Keratinocyte (primary cell): ENCODE results near the gene LRFN4. TPM values are rescaled to one million over a fixed set of nuclear protein-coding genes. Genes with fewer than 3 reads are reported as not detected.

Source experiments
- DNase-seq: peaks from one replicate; pipeline ENCODE4 v3.0.0-alpha.2; 2011; ENCODE audit warnings: low read depth, missing footprints, low spot score
- FAIRE-seq: peaks from 2 replicates; lab custom pipeline; 2011; peaks lifted over from hg19 to GRCh38; lab: Jason Lieb, UNC
- H2AFZ ChIP-seq: 2 replicates; pipeline ENCODE4 v1.6.0; 2012; ENCODE audit warnings: low read length, control low read depth, inconsistent platforms; ENCODE audit not compliant: control insufficient read depth
- H3K27ac ChIP-seq: 2 replicates; pipeline ENCODE4 v1.5.1; 2011; ENCODE audit warnings: low read length; ENCODE audit not compliant: control insufficient read depth, insufficient read depth
- H3K27me3 ChIP-seq: 3 replicates; pipeline ENCODE4 v1.6.0; 2011; ENCODE audit warnings: low read length; ENCODE audit not compliant: control insufficient read depth, insufficient read depth; ENCODE audit errors: extremely low read depth
- H3K36me3 ChIP-seq, 2 experiments: 2 replicates in 1 of 2; 3 replicates in 1 of 2; pipeline ENCODE4 v1.5.1; 2011; ENCODE audit warnings: low read length in 2 of 2, mild to moderate bottlenecking in 1 of 2; ENCODE audit not compliant: control insufficient read depth in 2 of 2, insufficient read depth in 2 of 2; ENCODE audit errors: extremely low read depth in 1 of 2
- H3K4me1 ChIP-seq: 3 replicates; pipeline ENCODE4 v1.5.1; 2011; ENCODE audit warnings: low read length; ENCODE audit not compliant: control insufficient read depth, insufficient read depth; ENCODE audit errors: extremely low read depth
- H3K4me2 ChIP-seq: 3 replicates; pipeline ENCODE4 v1.6.0; 2011; ENCODE audit warnings: low read depth, low read length; ENCODE audit not compliant: control insufficient read depth, insufficient read depth; ENCODE audit errors: extremely low read depth
- H3K4me3 ChIP-seq, 3 experiments: fragments of 200-600 bp in 1 of 3; sonication (generic) in 1 of 3; 2 replicates in 2 of 3; 3 replicates in 1 of 3; pipeline ENCODE4 v1.5.1; 2011 to 2016; ENCODE audit warnings: low read length in 3 of 3, mild to moderate bottlenecking in 3 of 3, control low read depth in 2 of 3, inconsistent platforms in 1 of 3, low read depth in 1 of 3, mixed read lengths in 1 of 3, mixed run types in 1 of 3, moderate library complexity in 1 of 3; ENCODE audit not compliant: control insufficient read depth in 2 of 3, insufficient read depth in 2 of 3; ENCODE audit errors: extremely low read depth in 1 of 3
- H3K79me2 ChIP-seq: 2 replicates; pipeline ENCODE4 v1.6.0; 2012; ENCODE audit warnings: low read length; ENCODE audit not compliant: control insufficient read depth, insufficient read depth
- H3K9ac ChIP-seq: 3 replicates; pipeline ENCODE4 v1.6.0; 2011; ENCODE audit warnings: low read length; ENCODE audit not compliant: control insufficient read depth, insufficient read depth; ENCODE audit errors: extremely low read depth
- H3K9me1 ChIP-seq: 3 replicates; pipeline ENCODE4 v1.6.0; 2011; ENCODE audit warnings: low read length; ENCODE audit not compliant: control insufficient read depth, insufficient read depth; ENCODE audit errors: extremely low read depth
- H3K9me3 ChIP-seq: 2 replicates; pipeline ENCODE4 v1.5.1; 2012; ENCODE audit warnings: low read depth, low read length; ENCODE audit not compliant: control insufficient read depth
- H4K20me1 ChIP-seq: 3 replicates; pipeline ENCODE4 v1.6.0; 2011; ENCODE audit warnings: low read length; ENCODE audit not compliant: control insufficient read depth, insufficient read depth; ENCODE audit errors: extremely low read depth
- EZH2 ChIP-seq: IDR thresholded peaks from one replicate; pipeline ENCODE4 v1.6.1; 2012; ENCODE audit warnings: inconsistent platforms, mild to moderate bottlenecking, low read length, moderate library complexity
- dilution Hi-C: fragments of 300-500 bp; cut with MboI; formaldehyde crosslinking; loops from one replicate; pipeline ENCODE4 v1.7.0; 2020; ENCODE audit warnings: low sequenced_read_pairs; ENCODE audit not compliant: extremely low pct_ligation_motif_present
- polyA plus RNA-seq, 5 experiments: library from polyadenylated mRNA; depleted of rRNA in 3 of 5; stranded (reverse) in 3 of 5; stranded (forward) in 1 of 5; unstranded in 1 of 5; fragments of >200 nt; gene quantifications; 1 replicate in 1 of 5; 2 replicates in 3 of 5; 3 replicates in 1 of 5; pipeline versions ENCODE4 v1.2.1 to v1.2.3, GENCODE V29; 2011 to 2012; ENCODE audit warnings: missing spikeins in 2 of 5, low read depth in 1 of 5, low replicate concordance in 1 of 5
- TF ChIP-seq, protein P1 (sequence below), 3 experiments: IDR thresholded peaks in 1 of 3; conservative IDR thresholded peaks in 1 of 3; optimal IDR thresholded peaks in 1 of 3; 2 replicates in 2 of 3; 3 replicates in 1 of 3; pipeline versions ENCODE3 to v1.5.1; 2011; ENCODE audit warnings: low read length in 3 of 3, mild to moderate bottlenecking in 3 of 3, moderate library complexity in 2 of 3, control low read depth in 1 of 3, inconsistent platforms in 1 of 3; ENCODE audit not compliant: insufficient read depth in 2 of 3; ENCODE audit errors: extremely low read depth in 1 of 3

The LRFN4 gene
- polyA plus RNA-seq, 1 donor (not counting 4 experiments of a cell fraction or from before 2014, with no cell fraction given) = 1.1 TPM

DNA sequence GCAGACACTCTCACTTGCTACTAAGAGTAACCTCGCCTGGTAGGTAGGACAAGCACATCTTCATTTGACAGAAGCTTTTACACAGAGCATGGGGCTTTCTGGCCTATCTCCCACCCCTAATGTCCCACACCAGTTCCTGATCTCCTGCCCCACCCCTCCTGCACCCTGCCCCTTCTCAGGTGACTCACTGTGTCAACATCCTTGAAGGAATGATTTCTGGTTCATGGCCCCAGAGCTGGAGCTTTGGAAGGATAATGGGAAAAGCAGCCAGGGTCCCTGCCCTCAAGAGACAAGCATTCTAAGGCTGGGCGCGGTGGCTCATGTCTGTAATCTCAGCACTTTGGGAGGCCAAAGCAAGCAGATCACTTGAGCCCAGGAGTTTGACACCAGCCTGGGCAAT, 47.2 kb downstream of the LRFN4 start:
- peak overlapping the region; percentile 91 for H3K4me2 ChIP-seq
- no peak overlapping the region for H2AFZ ChIP-seq

DNA sequence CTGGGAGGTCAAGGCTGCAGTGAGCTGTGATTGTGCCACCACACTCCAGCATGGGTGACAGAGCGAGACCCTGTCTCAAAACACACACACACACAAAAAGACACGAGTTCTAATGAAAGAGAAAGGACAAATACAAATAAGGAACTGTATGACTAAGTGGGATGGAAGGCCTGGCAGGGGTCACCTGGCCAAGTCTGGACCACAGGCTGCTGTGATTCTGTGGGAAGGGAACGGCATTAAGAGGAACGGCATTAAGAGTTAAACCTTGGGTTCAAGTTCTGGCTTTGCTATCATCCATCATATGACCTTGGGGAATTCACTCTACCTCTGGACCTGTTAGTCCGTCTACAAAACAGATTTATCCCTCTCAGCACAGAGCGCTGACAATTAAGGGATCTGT, 47.7 kb downstream of the LRFN4 start:
- no peaks in the 10 kb centered on the region for H4K20me1 ChIP-seq
- DNase-seq = no peak
- FAIRE-seq = no peak
- peaks cover 31% of the 10 kb centered on the region for H3K79me2 ChIP-seq
- no peaks in the 10 kb centered on the region for H3K9me3 ChIP-seq
- H3K27me3 ChIP-seq = no peaks in the 10 kb centered on the region
- peaks cover 2% of the 10 kb centered on the region for H3K9me1 ChIP-seq
- no peak overlapping the region for H2AFZ ChIP-seq
- H3K4me1 ChIP-seq = peaks cover 31% of the 10 kb centered on the region
- peaks cover 8 to 10% of the 10 kb centered on the region in 2 experiments for H3K36me3 ChIP-seq
- peak overlapping the region; percentile 81 for H3K9ac ChIP-seq
- peak overlapping the region; percentile 91 for H3K4me2 ChIP-seq
- peak overlapping the region; percentile 60 to 71 (median 70) for H3K4me3 ChIP-seq
- TF ChIP-seq EZH2 = no peak
- TF ChIP-seq, protein P1, sequence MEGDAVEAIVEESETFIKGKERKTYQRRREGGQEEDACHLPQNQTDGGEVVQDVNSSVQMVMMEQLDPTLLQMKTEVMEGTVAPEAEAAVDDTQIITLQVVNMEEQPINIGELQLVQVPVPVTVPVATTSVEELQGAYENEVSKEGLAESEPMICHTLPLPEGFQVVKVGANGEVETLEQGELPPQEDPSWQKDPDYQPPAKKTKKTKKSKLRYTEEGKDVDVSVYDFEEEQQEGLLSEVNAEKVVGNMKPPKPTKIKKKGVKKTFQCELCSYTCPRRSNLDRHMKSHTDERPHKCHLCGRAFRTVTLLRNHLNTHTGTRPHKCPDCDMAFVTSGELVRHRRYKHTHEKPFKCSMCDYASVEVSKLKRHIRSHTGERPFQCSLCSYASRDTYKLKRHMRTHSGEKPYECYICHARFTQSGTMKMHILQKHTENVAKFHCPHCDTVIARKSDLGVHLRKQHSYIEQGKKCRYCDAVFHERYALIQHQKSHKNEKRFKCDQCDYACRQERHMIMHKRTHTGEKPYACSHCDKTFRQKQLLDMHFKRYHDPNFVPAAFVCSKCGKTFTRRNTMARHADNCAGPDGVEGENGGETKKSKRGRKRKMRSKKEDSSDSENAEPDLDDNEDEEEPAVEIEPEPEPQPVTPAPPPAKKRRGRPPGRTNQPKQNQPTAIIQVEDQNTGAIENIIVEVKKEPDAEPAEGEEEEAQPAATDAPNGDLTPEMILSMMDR (optimal IDR thresholded peaks at IDR 0.05 in 1 of 3, IDR thresholded peaks at IDR 0.05 in 1 of 3, conservative IDR thresholded peaks at IDR 0.05 in 1 of 3; ENCODE audit: extremely low read depth in 1 of 3, insufficient read depth in 2 of 3, low read length in 3 of 3) = no peak
- peak overlapping the region; percentile 91 for H3K27ac ChIP-seq
- dilution Hi-C loops = no loop called here

More for the DNA sequence above, 47.2 kb downstream of the LRFN4 start:
- peaks cover 31% of the 10 kb centered on the region for H3K4me1 ChIP-seq
- peaks cover 31% of the 10 kb centered on the region for H3K79me2 ChIP-seq
- FAIRE-seq (no peak), DNase-seq (no peak)
- no peaks in the 10 kb centered on the region for H4K20me1 ChIP-seq
- H3K27me3 ChIP-seq = no peaks in the 10 kb centered on the region
- no peaks in the 10 kb centered on the region for H3K9me3 ChIP-seq
- dilution Hi-C loops = no loop called here
- peak overlapping the region; percentile 91 for H3K27ac ChIP-seq
- TF ChIP-seq EZH2 = no peak
- TF ChIP-seq, protein P1 (optimal IDR thresholded peaks at IDR 0.05 in 1 of 3, IDR thresholded peaks at IDR 0.05 in 1 of 3, conservative IDR thresholded peaks at IDR 0.05 in 1 of 3; ENCODE audit: extremely low read depth in 1 of 3, insufficient read depth in 2 of 3, low read length in 3 of 3) = no peak
- H3K4me3 ChIP-seq = peak overlapping the region in 2 of 3 experiments; percentile 60 to 71
- peaks cover 8 to 10% of the 10 kb centered on the region in 2 experiments for H3K36me3 ChIP-seq
- peaks cover 2% of the 10 kb centered on the region for H3K9me1 ChIP-seq
- H3K9ac ChIP-seq = peak overlapping the region; percentile 31
